GM12873 (cell line): ENCODE data around the gene PMM2.

Source experiments
- CTCF ChIP-seq: IDR thresholded peaks from 2 replicates; pipeline ENCODE4 v1.5.1; 2012; ENCODE audit warnings: low read depth, mild to moderate bottlenecking, moderate library complexity, low read length, control low read depth; ENCODE audit not compliant: insufficient read depth; ENCODE audit errors: missing control alignments

Gene PMM2

DNA sequence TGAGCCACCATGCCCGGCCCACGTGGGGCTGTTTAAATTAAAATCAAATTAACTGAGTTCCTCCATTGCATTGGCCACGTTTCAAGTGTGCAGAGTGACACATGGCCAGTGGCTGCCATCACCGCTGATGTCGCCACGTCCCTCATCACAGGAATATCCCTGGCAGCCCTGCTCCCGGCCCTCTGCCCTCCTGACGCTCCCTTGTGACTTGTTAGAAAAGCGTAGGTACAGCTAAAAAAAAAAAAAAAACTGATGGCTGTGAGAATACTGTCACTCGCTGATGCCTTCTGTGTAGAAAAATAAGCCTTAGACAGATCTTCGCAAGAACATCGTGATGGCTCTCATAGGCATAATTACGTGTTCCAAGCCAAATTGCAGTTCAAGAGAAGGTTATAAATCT is 49.5 kb downstream of the PMM2 start:
- TF ChIP-seq CTCF, result no peak

- no peak for TF ChIP-seq CTCF
Measured at GRCh38 chr16:8847623-8848022, 50.0 kb downstream of the PMM2 start.

DNA sequence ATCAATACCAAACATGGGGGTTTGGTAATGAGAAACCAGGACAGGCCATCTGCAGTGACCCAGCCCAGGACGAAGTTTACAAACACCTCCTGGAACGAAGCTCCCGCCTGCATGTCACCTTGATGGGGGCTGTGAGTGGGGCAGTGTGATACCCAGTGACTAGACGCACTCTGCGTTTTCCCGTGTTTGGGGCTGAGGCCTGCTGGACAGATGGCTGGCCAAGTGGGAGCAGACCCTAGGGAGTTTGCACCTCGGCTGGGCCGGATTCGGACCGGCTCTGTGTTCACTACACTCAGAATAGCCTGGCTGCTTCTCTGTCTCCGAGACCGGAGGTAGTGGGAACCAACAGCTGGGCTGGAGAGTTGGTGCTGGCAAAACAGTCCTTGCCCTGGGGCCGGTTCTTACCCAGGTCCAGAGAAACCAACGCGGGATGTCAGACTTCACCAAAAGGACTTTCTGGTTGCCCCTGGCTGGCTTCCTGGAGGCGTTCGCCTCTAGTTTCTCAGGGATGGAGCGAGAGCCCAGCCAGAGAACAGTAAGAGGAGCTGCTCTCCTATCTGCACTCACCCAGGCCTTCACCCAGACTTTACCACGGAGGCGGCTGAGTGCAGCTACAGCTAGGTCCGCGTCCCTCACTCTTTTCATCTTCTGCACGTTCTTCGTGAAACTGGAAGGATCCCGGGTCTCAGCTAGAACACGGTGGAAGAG is 50.7 kb downstream of the PMM2 start:
- TF ChIP-seq CTCF, result no peak

- no peak for TF ChIP-seq CTCF
Measured at GRCh38 chr16:8848939-8849391, 51.3 kb downstream of the PMM2 start.

GRCh38 chr16:8849411-8850011 is 51.9 kb downstream of the PMM2 start:
- no peak for TF ChIP-seq CTCF

DNA sequence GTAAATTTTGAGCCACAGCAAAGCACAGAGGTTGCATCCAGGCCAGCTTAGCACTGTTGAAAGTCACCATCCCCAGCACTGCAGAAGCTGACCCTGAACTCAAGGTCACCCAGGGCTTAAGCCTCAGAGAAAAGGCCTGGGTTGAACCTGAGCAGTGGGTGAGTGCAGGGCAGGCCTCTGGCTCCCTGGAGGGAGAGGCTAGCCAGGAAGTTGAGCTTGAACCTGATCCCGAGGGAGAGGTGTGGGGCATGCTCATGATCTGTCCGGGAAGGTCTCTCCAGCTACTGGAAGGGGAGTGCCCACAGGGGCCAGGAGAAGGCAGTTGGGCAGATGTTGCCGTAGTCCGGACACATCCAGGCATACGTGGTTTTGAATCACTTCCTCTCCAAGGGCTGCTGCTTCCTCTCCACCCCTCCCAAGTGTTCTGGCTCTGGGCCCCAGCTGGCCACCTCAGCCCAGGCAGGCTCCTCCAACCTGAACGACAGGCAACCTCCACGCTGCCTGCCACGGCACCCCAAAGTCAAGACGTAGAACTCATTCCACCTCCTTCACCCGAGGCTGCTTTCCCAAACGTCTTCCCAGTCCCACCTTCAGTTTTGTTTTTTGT is 52.7 kb downstream of the PMM2 start:
- no peak for TF ChIP-seq CTCF

DNA sequence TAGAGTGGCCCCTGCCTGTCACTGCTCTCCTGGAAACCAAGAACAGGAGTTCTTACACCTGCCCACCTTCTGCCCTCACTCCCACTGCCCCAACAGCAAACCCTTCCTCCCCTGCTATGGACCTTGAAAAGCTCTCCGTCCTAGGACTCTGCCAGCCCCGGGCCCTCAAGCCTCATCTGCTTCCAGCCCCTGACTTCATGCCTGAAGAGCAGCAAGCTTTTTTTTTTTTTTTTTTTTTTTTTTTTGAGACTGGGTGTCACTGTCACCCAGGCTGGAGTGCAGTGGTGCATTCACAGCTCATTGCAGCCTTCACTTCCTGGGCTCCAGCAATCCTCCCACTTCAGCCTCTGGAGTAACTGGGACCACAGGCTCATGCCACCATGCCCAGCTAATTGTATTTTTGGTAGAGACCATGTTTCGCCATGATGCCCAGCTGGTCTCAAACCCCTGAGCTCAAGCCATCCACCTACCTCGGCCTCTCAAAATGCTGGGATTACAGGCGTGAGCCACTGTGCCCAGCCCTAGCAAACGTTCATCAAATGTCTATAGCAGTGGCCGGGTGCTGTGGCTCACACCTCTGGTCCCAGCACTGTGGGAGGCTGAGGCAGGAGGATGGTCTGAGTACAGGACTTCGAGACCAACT is 54.2 kb downstream of the PMM2 start:
- TF ChIP-seq CTCF, result no peak
